Gastrocnemius medialis (tissue), 4 donors: Measurements from ENCODE around the gene TADA2A. TPM values are rescaled to one million over a fixed set of nuclear protein-coding genes. Genes with fewer than 3 reads are reported as not detected.

Experiments
- ATAC-seq, 2 donors: fragments of 150-250 bp; one replicate each; pipeline ENCODE4 v1.9.1; 2016
- DNase-seq, 2 donors: peaks; one replicate each; pipeline ENCODE4 v3.0.0-alpha.2; 2019
- H3K27ac ChIP-seq, 4 donors: fragments of 200-600 bp; sonication (generic); 1 replicate in 1 of 4; 2 replicates in 3 of 4; pipeline ENCODE4 v1.5.1; 2016 to 2018; ENCODE audit warnings: mild to moderate bottlenecking in 2 of 4, moderate library complexity in 1 of 4
- H3K27me3 ChIP-seq, 3 donors: fragments of 200-600 bp; sonication (generic) in 2 of 3; 1 replicate in 1 of 3; 2 replicates in 2 of 3; pipeline versions ENCODE4 v1.5.1 to v1.6.0; 2016 to 2019; ENCODE audit warnings: mild to moderate bottlenecking in 1 of 3, moderate library complexity in 1 of 3
- H3K36me3 ChIP-seq, 2 donors: fragments of 200-600 bp; sonication (generic) in 1 of 2; one replicate each; pipeline ENCODE4 v1.5.1; 2017 to 2018
- H3K4me1 ChIP-seq, 2 donors: fragments of 200-600 bp; sonication (generic) in 1 of 2; one replicate each; pipeline ENCODE4 v1.5.1; 2016 to 2017; ENCODE audit warnings: mild to moderate bottlenecking in 2 of 2
- H3K4me3 ChIP-seq, 4 donors: fragments of 200-600 bp; sonication (generic) in 3 of 4; 1 replicate in 1 of 4; 2 replicates in 3 of 4; pipeline ENCODE4 v1.5.1; 2016 to 2019; ENCODE audit warnings: mild to moderate bottlenecking in 2 of 4
- H3K9me3 ChIP-seq, 3 donors: fragments of 200-600 bp; sonication (generic) in 2 of 3; 1 replicate in 1 of 3; 2 replicates in 2 of 3; pipeline ENCODE4 v1.5.1; 2016 to 2019
- POLR2A ChIP-seq, 2 donors: fragments of 450-650 bp; IDR thresholded peaks; one replicate each; pipeline ENCODE4 v1.6.1; 2017; ENCODE audit warnings: antibody characterized with exemption in 2 of 2, mild to moderate bottlenecking in 2 of 2, moderate library complexity in 2 of 2
- in situ Hi-C, 4 donors: fragments of 200-750 bp; cut with MboI; loops; one replicate each; pipeline versions ENCODE4 v1.15.0 to v1.8.0; 2017; ENCODE audit warnings: low sequenced_read_pairs in 4 of 4
- intact Hi-C: fragments of 100-400 bp; cut with DNase I; formaldehyde crosslinking; loops from one replicate; pipeline ENCODE4 v1.15.1; 2023; ENCODE audit warnings: low total_unique reads
- total RNA-seq, 4 donors: library from RNA; depleted of rRNA; stranded (reverse); fragments of >200 nt; gene quantifications; one replicate each; pipeline versions ENCODE4 v1.1.0 to v1.2.3, GENCODE V29; 2016
- TF ChIP-seq, protein P1 (sequence below), 5 experiments: fragments of 450-650 bp in 3 of 5; fragments of 200-600 bp in 2 of 5; sonication (generic) in 2 of 5; IDR thresholded peaks in 4 of 5; conservative IDR thresholded peaks in 1 of 5; 1 replicate in 4 of 5; 2 replicates in 1 of 5; pipeline ENCODE4 v1.5.1; 2016 to 2019; ENCODE audit warnings: antibody characterized with exemption in 5 of 5, mild to moderate bottlenecking in 3 of 5, moderate library complexity in 3 of 5

Gene TADA2A
- total RNA-seq, 4 donors from 2014 or later = 9.7 to 18.4 (median 14.8) TPM

DNA sequence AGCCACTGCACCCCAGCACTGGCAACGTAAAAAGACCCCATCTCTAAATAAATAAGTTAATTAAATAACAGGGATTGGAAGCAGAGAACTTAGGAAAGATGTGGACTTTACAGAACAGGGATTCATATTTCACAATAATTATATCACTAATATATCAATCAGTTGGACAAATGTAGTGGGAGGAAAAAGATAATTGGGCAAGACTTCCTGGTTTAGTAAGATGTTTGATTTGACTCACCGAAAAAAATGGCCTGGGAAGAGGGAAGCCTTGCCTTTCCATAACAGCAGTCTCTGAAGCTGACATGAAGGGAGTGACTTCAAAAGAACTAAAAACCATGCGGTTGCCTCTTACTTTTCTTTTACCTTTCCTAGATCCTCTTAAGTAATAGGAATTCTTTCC, 46.1 kb upstream of the TADA2A start:
- H3K9me3 ChIP-seq = no peaks in the 10 kb centered on the region
- no peak overlapping the region for H3K4me3 ChIP-seq
- in situ Hi-C loops (no loop called here), intact Hi-C loops (no loop called here)
- H3K27me3 ChIP-seq = no peaks in the 10 kb centered on the region
- no peaks in the 10 kb centered on the region for H3K36me3 ChIP-seq
- peak overlapping the region in 2 of 4 donors; percentile 93 to 97 for H3K27ac ChIP-seq
- no peak for DNase-seq
- H3K4me1 ChIP-seq = peaks cover 19 to 22% of the 10 kb centered on the region in 2 donors
- ATAC-seq = no peak
- TF ChIP-seq, protein P1, sequence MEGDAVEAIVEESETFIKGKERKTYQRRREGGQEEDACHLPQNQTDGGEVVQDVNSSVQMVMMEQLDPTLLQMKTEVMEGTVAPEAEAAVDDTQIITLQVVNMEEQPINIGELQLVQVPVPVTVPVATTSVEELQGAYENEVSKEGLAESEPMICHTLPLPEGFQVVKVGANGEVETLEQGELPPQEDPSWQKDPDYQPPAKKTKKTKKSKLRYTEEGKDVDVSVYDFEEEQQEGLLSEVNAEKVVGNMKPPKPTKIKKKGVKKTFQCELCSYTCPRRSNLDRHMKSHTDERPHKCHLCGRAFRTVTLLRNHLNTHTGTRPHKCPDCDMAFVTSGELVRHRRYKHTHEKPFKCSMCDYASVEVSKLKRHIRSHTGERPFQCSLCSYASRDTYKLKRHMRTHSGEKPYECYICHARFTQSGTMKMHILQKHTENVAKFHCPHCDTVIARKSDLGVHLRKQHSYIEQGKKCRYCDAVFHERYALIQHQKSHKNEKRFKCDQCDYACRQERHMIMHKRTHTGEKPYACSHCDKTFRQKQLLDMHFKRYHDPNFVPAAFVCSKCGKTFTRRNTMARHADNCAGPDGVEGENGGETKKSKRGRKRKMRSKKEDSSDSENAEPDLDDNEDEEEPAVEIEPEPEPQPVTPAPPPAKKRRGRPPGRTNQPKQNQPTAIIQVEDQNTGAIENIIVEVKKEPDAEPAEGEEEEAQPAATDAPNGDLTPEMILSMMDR (IDR thresholded peaks at IDR 0.05 in 4 of 5, conservative IDR thresholded peaks at IDR 0.05 in 1 of 5) = no peak
- no peak for TF ChIP-seq POLR2A (IDR thresholded peaks at IDR 0.05)

DNA sequence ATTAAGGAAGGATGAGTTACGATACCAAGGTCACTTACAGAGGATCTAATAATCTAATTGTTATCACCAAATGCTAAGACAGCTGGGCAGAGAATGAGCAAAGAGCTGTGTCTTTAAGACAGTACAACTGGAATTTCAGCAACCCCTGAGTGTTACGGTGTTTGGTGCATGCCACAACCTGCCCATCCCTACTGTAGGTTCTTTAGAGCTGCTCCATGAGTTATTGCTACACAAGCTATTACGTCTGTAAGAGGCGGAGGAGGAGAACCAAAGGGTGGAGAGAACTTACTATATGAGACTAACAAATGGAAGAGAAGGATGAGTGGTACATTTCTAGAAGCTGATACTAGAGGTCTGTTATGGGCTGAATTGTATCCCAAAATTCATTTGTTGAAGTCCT, 45.1 kb upstream of the TADA2A start:
- no peak for TF ChIP-seq POLR2A (IDR thresholded peaks at IDR 0.05)
- TF ChIP-seq, protein P1 (IDR thresholded peaks at IDR 0.05 in 4 of 5, conservative IDR thresholded peaks at IDR 0.05 in 1 of 5) = no peak
- ATAC-seq (no peak), DNase-seq (no peak)
- intact Hi-C loops (no loop called here), in situ Hi-C loops (no loop called here)
- no peaks in the 10 kb centered on the region for H3K27me3 ChIP-seq
- no peaks in the 10 kb centered on the region for H3K36me3 ChIP-seq
- H3K9me3 ChIP-seq = no peaks in the 10 kb centered on the region
- H3K4me1 ChIP-seq = peaks cover 19 to 22% of the 10 kb centered on the region in 2 donors
- H3K4me3 ChIP-seq = no peak overlapping the region
- H3K27ac ChIP-seq = no peak overlapping the region

DNA sequence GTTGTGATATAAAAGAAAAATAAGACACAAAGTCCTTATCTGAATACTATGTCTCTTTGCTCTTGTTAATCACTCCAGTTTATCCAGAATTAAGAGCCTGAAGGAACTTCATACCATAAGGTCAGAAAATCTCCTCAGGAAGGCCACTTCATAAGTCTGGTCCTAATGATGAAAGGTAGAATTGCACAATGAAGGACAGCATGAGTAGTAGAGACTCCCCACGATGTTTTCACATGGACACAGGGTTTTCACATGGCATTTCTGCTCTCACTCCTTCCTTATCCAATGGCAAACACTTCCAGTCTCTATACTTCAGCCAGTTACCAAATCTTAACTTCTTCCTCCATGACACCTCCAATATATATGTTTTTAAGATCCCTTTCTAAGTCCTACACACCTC, 41.1 kb upstream of the TADA2A start:
- Histone ChIP-seq H3K9me3 (no peaks in the 10 kb centered on the region), H3K36me3 (no peaks in the 10 kb centered on the region), H3K27me3 (no peaks in the 10 kb centered on the region), H3K4me3 (no peak overlapping the region), H3K27ac (no peak overlapping the region), H3K4me1 (no peaks in the 10 kb centered on the region)
- intact Hi-C loops = no loop called here
- no peak for ATAC-seq
- TF ChIP-seq POLR2A (IDR thresholded peaks at IDR 0.05) = no peak
- TF ChIP-seq, protein P1 (IDR thresholded peaks at IDR 0.05 in 4 of 5, conservative IDR thresholded peaks at IDR 0.05 in 1 of 5) = no peak
- in situ Hi-C loops = no loop called here
- no peak for DNase-seq

DNA sequence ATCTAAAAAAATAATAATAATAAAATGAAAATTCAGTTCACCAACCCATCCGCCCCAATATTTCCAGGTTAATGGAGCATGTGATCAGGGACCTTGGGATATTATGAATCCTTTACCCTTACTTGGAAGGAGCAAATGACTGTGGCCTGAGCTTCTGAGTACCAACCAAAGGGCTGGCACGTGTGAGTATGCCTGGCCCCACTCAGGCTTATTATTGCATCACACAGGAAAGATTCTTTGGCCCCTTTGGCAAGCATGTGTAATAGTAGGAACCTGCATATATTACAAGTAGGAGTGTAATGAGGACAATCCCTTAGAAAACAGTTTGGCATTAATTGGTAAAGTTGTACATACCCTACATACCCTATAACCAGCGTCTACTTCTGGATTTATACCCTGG, 38.1 kb upstream of the TADA2A start:
- H3K27ac ChIP-seq = no peak overlapping the region
- DNase-seq = no peak
- no peaks in the 10 kb centered on the region for H3K36me3 ChIP-seq
- intact Hi-C loops (no loop called here), in situ Hi-C loops (no loop called here)
- no peak for TF ChIP-seq POLR2A (IDR thresholded peaks at IDR 0.05)
- TF ChIP-seq, protein P1 (IDR thresholded peaks at IDR 0.05 in 4 of 5, conservative IDR thresholded peaks at IDR 0.05 in 1 of 5) = no peak
- no peaks in the 10 kb centered on the region for H3K27me3 ChIP-seq
- H3K4me3 ChIP-seq = no peak overlapping the region
- no peaks in the 10 kb centered on the region for H3K4me1 ChIP-seq
- ATAC-seq = peak in 1 of 2 donors; percentile 55
- no peaks in the 10 kb centered on the region for H3K9me3 ChIP-seq

DNA sequence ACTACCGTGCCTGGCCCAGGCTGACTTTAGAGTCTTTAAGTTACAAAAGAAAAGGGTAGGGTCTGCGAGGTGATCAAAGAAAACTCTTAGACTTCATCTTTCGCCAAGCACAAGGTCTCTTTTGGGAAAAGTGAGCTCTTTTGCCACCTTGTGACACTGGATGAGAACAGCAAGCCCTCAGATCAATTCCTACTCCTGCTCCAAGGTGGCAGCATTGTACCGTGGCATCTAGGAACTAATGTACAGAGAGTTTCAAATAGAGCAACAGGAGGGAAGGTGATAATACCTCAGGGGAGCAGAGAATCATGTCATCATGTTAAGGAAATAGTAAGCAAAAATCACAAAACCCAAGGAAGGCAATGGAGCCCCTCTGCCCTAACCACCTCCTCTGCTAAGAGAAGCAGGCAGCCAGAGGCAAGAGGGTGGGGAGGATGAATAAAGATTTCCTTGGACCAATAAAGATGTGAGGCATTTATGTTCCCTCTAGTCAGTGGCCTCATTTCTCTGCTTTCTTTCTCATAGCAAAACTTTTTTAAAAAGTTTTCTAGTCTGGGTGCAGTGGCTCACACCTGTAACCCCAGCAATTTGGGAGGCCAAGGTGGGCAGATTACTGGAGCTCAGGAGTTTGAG, 33.0 kb upstream of the TADA2A start:
- peak; percentile 95 to 97 for ATAC-seq
- Histone ChIP-seq H3K36me3 (no peaks in the 10 kb centered on the region), H3K4me1 (no peaks in the 10 kb centered on the region), H3K27me3 (no peaks in the 10 kb centered on the region), H3K9me3 (no peaks in the 10 kb centered on the region), H3K27ac (no peak overlapping the region), H3K4me3 (no peak overlapping the region)
- TF ChIP-seq, protein P1 (IDR thresholded peaks at IDR 0.05 in 4 of 5, conservative IDR thresholded peaks at IDR 0.05 in 1 of 5) = peak; percentile 77 to 96 (median 88)
- no peak for TF ChIP-seq POLR2A (IDR thresholded peaks at IDR 0.05)
- peak; percentile 36 to 57 for DNase-seq
- in situ Hi-C loops = no loop called here
- intact Hi-C loops = loop anchor here (1.0 to 5.0 kb wide), 2 partner anchors 24 to 76 kb away; no protein-coding TSS in a partner anchor
